Liver (tissue), 9 donors: ENCODE data around the gene PCDH11X. TPM values are rescaled to one million over a fixed set of nuclear protein-coding genes. Genes with fewer than 3 reads are reported as not detected.
"Not testable (repeated sequence)": the region's sequence is repeated elsewhere in the genome, so short reads cannot be mapped to it uniquely, and the experiment has no call there.

Source experiments
- DNase-seq: peaks from one replicate; pipeline ENCODE4 v3.0.0-alpha.2; 2017; ENCODE audit warnings: low spot score
- H3K27ac ChIP-seq, 2 donors: one replicate each; pipeline ENCODE4 v1.7.0; 2013; ENCODE audit warnings: inconsistent platforms in 2 of 2, low read length in 2 of 2, control low read depth in 1 of 2, low read depth in 1 of 2, mild to moderate bottlenecking in 1 of 2
- H3K27me3 ChIP-seq, 4 donors: one replicate each; pipeline versions ENCODE4 v1.6.1 to v1.7.0; 2013; ENCODE audit warnings: low read length in 3 of 4, inconsistent platforms in 1 of 4, mild to moderate bottlenecking in 1 of 4, moderate library complexity in 1 of 4; ENCODE audit not compliant: control insufficient read depth in 4 of 4, insufficient read depth in 4 of 4
- H3K36me3 ChIP-seq, 4 donors: one replicate each; pipeline versions ENCODE4 v1.6.1 to v1.7.0; 2013; ENCODE audit warnings: low read length in 3 of 4, mild to moderate bottlenecking in 3 of 4, low read depth in 1 of 4, moderate library complexity in 1 of 4; ENCODE audit not compliant: control insufficient read depth in 4 of 4, insufficient read depth in 3 of 4
- H3K4me1 ChIP-seq, 4 donors: one replicate each; pipeline versions ENCODE4 v1.6.1 to v1.7.0; 2013; ENCODE audit warnings: low read length in 3 of 4, mild to moderate bottlenecking in 3 of 4, moderate library complexity in 1 of 4; ENCODE audit not compliant: control insufficient read depth in 4 of 4, insufficient read depth in 4 of 4
- H3K4me3 ChIP-seq, 3 donors: one replicate each; pipeline versions ENCODE4 v1.6.1 to v1.7.0; 2013; ENCODE audit warnings: low read length in 3 of 3, control low read depth in 1 of 3, low read depth in 1 of 3, mild to moderate bottlenecking in 1 of 3
- H3K9ac ChIP-seq, 2 donors: one replicate each; pipeline ENCODE4 v1.7.0; 2013; ENCODE audit warnings: low read length in 2 of 2, mild to moderate bottlenecking in 2 of 2, moderate library complexity in 2 of 2, control low read depth in 1 of 2, low read depth in 1 of 2
- H3K9me3 ChIP-seq, 4 donors: one replicate each; pipeline versions ENCODE4 v1.6.1 to v1.7.0; 2013; ENCODE audit warnings: low read length in 3 of 4; ENCODE audit not compliant: control insufficient read depth in 4 of 4
- WGBS: extraction: QIAGEN DNeasy Blood & Tissue Kit; methylation state at CpG from one replicate; pipeline ENCODE4 v1.1.7; 2013; 5-methylcytosine and 5-hydroxymethylcytosine counted together
- polyA plus RNA-seq, 2 donors: library from polyadenylated mRNA; stranded (reverse) in 1 of 2; unstranded in 1 of 2; fragments of 200-250 nt in 1 of 2; fragments of >200 nt in 1 of 2; fragmentation: Nextera tagmentation in 1 of 2; extraction: Ambion mirVana in 1 of 2; gene quantifications; one replicate each; pipeline versions ENCODE4 v1.2.1 to v1.2.3, GENCODE V29; 2013 to 2015
- total RNA-seq, 2 donors: library from RNA; depleted of rRNA; stranded (reverse); fragments of >200 nt; gene quantifications; one replicate each; pipeline ENCODE4 v1.2.3, GENCODE V29; 2014
- donor health status: healthy.
- donor health status: healthy.
- donor health status: healthy.
- donor health status: healthy.
- donor health status: healthy.

The PCDH11X gene
- total RNA-seq (not detected), polyA plus RNA-seq (under 1 TPM in 1 of 2 donors, not detected in 1; 0.01 TPM)

- not testable (repeated sequence) for H3K4me3 ChIP-seq, H3K9me3 ChIP-seq, H3K27me3 ChIP-seq, H3K36me3 ChIP-seq, H3K9ac ChIP-seq, H3K4me1 ChIP-seq, H3K27ac ChIP-seq, DNase-seq
- under 1% methylated on average over 11 of the region's 24 CpGs for WGBS
Measured at GRCh38 chrX:91779135-91779534, at the start of gene PCDH11X. Gene PCDH11X (plus strand): TSS chrX:91779375. CDS start chrX:91835505, 56,130 bp downstream.

DNA sequence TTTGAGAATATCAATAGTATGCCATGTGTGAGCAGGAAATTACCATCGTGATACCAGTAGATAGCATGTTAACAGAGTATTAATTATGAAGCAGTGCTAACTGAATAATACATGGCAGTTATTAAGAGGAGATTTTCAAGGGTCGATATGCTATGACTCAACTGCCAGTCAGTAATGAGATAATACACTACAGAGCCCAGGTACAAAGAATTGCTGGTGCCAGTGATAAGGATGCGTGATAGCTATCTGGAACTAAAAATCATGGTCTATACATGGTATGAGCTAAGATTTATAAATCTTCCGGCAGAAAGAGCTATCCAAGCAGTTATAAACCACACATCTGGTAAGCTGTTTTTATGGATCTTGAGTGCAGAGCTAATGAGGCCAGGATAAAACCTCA, 31.7 kb upstream of the PCDH11X start:
- 100% methylated on average over 1 of the region's 4 CpGs for WGBS
- H3K27me3 ChIP-seq, H3K9ac ChIP-seq: not testable (repeated sequence)

GRCh38 chrX:91753022-91753421, 26.2 kb upstream of the PCDH11X start:
- not testable (repeated sequence) for H3K27me3 ChIP-seq, H3K27ac ChIP-seq, DNase-seq, H3K4me1 ChIP-seq, H3K4me3 ChIP-seq, H3K36me3 ChIP-seq, H3K9ac ChIP-seq, H3K9me3 ChIP-seq
- 87% methylated on average over 17 of the region's 17 CpGs for WGBS

More for the DNA sequence above, 31.7 kb upstream of the PCDH11X start:
- H3K4me1 ChIP-seq, H3K4me3 ChIP-seq, H3K27ac ChIP-seq, H3K9me3 ChIP-seq, H3K36me3 ChIP-seq, DNase-seq: not testable (repeated sequence)

- H3K36me3 ChIP-seq, H3K4me3 ChIP-seq, H3K27ac ChIP-seq, H3K9ac ChIP-seq, H3K27me3 ChIP-seq, DNase-seq, H3K9me3 ChIP-seq, H3K4me1 ChIP-seq: not testable (repeated sequence)
- 23% methylated on average over 5 of the region's 9 CpGs for WGBS
Measured at GRCh38 chrX:91770619-91771488, 8.3 kb upstream of the PCDH11X start.

- not testable (repeated sequence) for DNase-seq
- 49% methylated on average over 3 of the region's 3 CpGs for WGBS
Measured at GRCh38 chrX:91773943-91774342, 5.2 kb upstream of the PCDH11X start.

GRCh38 chrX:91780008-91780407, 833 bp downstream of the PCDH11X start:
- H3K4me1 ChIP-seq, H3K4me3 ChIP-seq, H3K36me3 ChIP-seq, H3K9me3 ChIP-seq, H3K27me3 ChIP-seq, DNase-seq, H3K9ac ChIP-seq, H3K27ac ChIP-seq: not testable (repeated sequence)
- 2% methylated on average over 17 of the region's 17 CpGs for WGBS

More at GRCh38 chrX:91773943-91774342, 5.2 kb upstream of the PCDH11X start:
- not testable (repeated sequence) for H3K4me1 ChIP-seq, H3K9me3 ChIP-seq, H3K36me3 ChIP-seq, H3K27ac ChIP-seq, H3K9ac ChIP-seq, H3K4me3 ChIP-seq, H3K27me3 ChIP-seq

DNA sequence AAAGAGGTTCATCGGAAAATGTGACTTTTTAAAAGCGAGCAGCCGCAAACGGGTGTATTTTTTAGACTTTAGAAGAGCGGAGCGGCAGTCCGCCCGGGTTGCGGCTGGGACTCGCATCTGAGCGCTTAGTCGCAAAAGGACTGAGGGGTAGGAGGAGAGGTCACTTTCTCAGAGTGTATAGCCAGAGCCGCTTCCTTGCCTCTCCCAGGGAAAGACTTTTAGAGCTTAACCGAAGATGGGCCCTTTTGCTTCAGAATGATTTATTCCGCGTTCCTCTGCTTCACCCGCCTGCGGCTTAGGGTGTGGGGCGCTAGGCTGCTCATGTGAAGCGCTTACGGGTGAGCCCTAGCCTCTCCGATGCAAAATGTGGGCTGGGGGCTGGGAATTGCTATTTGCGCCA, 1.5 kb downstream of the PCDH11X start:
- H3K36me3 ChIP-seq, H3K9ac ChIP-seq, H3K4me3 ChIP-seq, H3K27ac ChIP-seq, H3K9me3 ChIP-seq, H3K4me1 ChIP-seq, H3K27me3 ChIP-seq, DNase-seq: not testable (repeated sequence)
- WGBS: 1% methylated on average over 23 of the region's 23 CpGs

- H3K27me3 ChIP-seq: not testable (repeated sequence)
Measured at GRCh38 chrX:91781553-91782298, 2.6 kb downstream of the PCDH11X start.

More at GRCh38 chrX:91781553-91782298, 2.6 kb downstream of the PCDH11X start:
- H3K9me3 ChIP-seq, DNase-seq, H3K4me3 ChIP-seq, H3K27ac ChIP-seq, H3K4me1 ChIP-seq, H3K9ac ChIP-seq, H3K36me3 ChIP-seq: not testable (repeated sequence)
- 2% methylated on average over 35 of the region's 58 CpGs for WGBS
